H1 (cell line): ENCODE measurements around the gene ZDHHC20. TPM values are rescaled to one million over a fixed set of nuclear protein-coding genes. Genes with fewer than 3 reads are reported as not detected.
A peak's percentile ranks its signal among the peaks of the same experiment; 100 is the strongest.

Source experiments
- CBX8 ChIP-seq: fragments of 300-800, 300-1000 bp; sonication (generic); IDR thresholded peaks from 2 replicates; pipeline ENCODE4 v1.7.1; 2016; ENCODE audit warnings: low read depth, low read length, borderline replicate concordance
- CEBPB ChIP-seq: IDR thresholded peaks from 2 replicates; pipeline ENCODE4 v1.6.1; 2012; ENCODE audit warnings: low read depth, low read length
- CREB1 ChIP-seq: IDR thresholded peaks from 2 replicates; pipeline ENCODE4 v1.6.1; 2012; ENCODE audit warnings: inconsistent platforms
- EGR1 ChIP-seq: IDR thresholded peaks from 2 replicates; pipeline ENCODE4 v1.6.1; 2011; ENCODE audit warnings: low read depth, low read length, borderline replicate concordance
- JUND ChIP-seq: IDR thresholded peaks from 2 replicates; pipeline ENCODE4 v1.6.1; 2011; ENCODE audit warnings: mild to moderate bottlenecking, improper control_type of control experiment, low read length
- RXRA ChIP-seq: IDR thresholded peaks from 2 replicates; pipeline ENCODE4 v1.6.1; 2011; ENCODE audit warnings: low read depth, mild to moderate bottlenecking, low read length, moderate library complexity; ENCODE audit not compliant: insufficient read depth
- SIN3A ChIP-seq, 2 experiments: IDR thresholded peaks in 1 of 2; conservative IDR thresholded peaks in 1 of 2; 2 replicates each; pipeline ENCODE4 v1.6.1; 2011 to 2012; ENCODE audit warnings: low read length in 2 of 2, improper control_type of control experiment in 1 of 2, low read depth in 1 of 2, mild to moderate bottlenecking in 1 of 2
- SRF ChIP-seq: IDR thresholded peaks from 2 replicates; pipeline ENCODE4 v1.6.1; 2011; ENCODE audit warnings: mild to moderate bottlenecking, low read depth, low read length, moderate library complexity
- YY1 ChIP-seq: IDR thresholded peaks from 2 replicates; pipeline ENCODE4 v1.6.1; 2011; ENCODE audit warnings: low read depth, mild to moderate bottlenecking, low read length
- polyA plus RNA-seq, 7 experiments: library from polyadenylated mRNA; depleted of rRNA in 3 of 7; stranded (reverse) in 5 of 7; unstranded in 2 of 7; fragments of >200 nt in 5 of 7; fragments of 200-250 nt in 2 of 7; gene quantifications; 1 replicate in 5 of 7; 2 replicates in 1 of 7; 4 replicates in 1 of 7; pipeline versions ENCODE4 v1.2.1 to v1.2.3, GENCODE V29; 2011 to 2013; ENCODE audit warnings: missing spikeins in 2 of 7, mixed read lengths in 2 of 7
- total RNA-seq: library from RNA; stranded (reverse); fragmentation: NEBNext Ultra II Directional; extraction: Animal tissue kit (Norgen Biotek cat#: 25700); gene quantifications from 2 replicates; pipeline ENCODE4 v1.2.1, GENCODE V29; 2021
- TF ChIP-seq, protein P1 (sequence below): fragments of 300-600 bp; sonication (generic); IDR thresholded peaks from 2 replicates; pipeline ENCODE4 v1.7.1; 2012; ENCODE audit warnings: low read length, moderate library complexity, mild to moderate bottlenecking, inconsistent platforms; ENCODE audit not compliant: insufficient replicate concordance

The ZDHHC20 gene
- total and polyA plus RNA-seq, 2 of the 8 experiments (the other 6 are each of a cell fraction or from before 2014, with no cell fraction given) = 16.4 to 89.0 TPM

DNA sequence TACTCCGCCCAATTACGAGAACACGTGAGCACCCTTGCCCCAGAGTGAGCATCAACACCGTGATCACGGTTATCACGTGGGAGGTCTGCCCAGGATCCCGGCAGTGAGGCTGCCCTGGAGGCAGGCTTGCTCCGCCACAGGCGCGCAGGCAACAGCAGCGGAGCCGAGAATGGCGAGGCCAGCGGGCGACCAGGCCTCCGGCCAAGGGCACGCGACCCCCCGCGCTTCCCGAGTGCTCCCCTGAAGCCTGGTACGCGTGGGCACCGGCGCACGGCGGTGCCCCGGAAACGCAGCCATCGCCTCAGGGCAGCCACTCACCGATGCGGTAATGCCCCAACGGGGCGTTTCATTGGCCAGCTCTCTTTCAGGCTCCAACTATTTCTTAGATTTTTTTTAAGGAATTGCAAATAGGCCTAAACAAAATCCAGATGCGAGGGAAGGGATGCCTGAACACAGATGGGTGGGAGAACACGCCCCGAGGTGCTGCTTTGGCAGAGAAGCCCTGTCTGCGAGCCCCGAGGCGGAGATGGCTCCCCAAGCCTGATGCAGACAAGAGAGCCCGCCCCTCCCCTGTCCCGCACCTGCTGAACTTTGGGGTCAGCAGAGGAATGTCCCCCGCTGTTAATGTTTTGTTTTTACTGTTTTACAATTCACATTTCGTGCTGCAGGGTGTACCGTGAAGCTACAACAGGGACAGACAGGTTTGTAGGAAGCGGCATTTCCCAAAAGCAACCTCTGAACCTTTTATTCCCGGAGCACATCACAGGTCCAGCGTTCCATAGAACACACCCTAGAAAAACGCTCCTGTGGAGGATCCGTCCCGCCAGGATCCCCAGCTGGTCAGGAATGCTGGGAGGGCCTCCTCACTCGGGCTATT, 132.7 kb downstream of the ZDHHC20 start (continued):
- TF ChIP-seq, protein P1, sequence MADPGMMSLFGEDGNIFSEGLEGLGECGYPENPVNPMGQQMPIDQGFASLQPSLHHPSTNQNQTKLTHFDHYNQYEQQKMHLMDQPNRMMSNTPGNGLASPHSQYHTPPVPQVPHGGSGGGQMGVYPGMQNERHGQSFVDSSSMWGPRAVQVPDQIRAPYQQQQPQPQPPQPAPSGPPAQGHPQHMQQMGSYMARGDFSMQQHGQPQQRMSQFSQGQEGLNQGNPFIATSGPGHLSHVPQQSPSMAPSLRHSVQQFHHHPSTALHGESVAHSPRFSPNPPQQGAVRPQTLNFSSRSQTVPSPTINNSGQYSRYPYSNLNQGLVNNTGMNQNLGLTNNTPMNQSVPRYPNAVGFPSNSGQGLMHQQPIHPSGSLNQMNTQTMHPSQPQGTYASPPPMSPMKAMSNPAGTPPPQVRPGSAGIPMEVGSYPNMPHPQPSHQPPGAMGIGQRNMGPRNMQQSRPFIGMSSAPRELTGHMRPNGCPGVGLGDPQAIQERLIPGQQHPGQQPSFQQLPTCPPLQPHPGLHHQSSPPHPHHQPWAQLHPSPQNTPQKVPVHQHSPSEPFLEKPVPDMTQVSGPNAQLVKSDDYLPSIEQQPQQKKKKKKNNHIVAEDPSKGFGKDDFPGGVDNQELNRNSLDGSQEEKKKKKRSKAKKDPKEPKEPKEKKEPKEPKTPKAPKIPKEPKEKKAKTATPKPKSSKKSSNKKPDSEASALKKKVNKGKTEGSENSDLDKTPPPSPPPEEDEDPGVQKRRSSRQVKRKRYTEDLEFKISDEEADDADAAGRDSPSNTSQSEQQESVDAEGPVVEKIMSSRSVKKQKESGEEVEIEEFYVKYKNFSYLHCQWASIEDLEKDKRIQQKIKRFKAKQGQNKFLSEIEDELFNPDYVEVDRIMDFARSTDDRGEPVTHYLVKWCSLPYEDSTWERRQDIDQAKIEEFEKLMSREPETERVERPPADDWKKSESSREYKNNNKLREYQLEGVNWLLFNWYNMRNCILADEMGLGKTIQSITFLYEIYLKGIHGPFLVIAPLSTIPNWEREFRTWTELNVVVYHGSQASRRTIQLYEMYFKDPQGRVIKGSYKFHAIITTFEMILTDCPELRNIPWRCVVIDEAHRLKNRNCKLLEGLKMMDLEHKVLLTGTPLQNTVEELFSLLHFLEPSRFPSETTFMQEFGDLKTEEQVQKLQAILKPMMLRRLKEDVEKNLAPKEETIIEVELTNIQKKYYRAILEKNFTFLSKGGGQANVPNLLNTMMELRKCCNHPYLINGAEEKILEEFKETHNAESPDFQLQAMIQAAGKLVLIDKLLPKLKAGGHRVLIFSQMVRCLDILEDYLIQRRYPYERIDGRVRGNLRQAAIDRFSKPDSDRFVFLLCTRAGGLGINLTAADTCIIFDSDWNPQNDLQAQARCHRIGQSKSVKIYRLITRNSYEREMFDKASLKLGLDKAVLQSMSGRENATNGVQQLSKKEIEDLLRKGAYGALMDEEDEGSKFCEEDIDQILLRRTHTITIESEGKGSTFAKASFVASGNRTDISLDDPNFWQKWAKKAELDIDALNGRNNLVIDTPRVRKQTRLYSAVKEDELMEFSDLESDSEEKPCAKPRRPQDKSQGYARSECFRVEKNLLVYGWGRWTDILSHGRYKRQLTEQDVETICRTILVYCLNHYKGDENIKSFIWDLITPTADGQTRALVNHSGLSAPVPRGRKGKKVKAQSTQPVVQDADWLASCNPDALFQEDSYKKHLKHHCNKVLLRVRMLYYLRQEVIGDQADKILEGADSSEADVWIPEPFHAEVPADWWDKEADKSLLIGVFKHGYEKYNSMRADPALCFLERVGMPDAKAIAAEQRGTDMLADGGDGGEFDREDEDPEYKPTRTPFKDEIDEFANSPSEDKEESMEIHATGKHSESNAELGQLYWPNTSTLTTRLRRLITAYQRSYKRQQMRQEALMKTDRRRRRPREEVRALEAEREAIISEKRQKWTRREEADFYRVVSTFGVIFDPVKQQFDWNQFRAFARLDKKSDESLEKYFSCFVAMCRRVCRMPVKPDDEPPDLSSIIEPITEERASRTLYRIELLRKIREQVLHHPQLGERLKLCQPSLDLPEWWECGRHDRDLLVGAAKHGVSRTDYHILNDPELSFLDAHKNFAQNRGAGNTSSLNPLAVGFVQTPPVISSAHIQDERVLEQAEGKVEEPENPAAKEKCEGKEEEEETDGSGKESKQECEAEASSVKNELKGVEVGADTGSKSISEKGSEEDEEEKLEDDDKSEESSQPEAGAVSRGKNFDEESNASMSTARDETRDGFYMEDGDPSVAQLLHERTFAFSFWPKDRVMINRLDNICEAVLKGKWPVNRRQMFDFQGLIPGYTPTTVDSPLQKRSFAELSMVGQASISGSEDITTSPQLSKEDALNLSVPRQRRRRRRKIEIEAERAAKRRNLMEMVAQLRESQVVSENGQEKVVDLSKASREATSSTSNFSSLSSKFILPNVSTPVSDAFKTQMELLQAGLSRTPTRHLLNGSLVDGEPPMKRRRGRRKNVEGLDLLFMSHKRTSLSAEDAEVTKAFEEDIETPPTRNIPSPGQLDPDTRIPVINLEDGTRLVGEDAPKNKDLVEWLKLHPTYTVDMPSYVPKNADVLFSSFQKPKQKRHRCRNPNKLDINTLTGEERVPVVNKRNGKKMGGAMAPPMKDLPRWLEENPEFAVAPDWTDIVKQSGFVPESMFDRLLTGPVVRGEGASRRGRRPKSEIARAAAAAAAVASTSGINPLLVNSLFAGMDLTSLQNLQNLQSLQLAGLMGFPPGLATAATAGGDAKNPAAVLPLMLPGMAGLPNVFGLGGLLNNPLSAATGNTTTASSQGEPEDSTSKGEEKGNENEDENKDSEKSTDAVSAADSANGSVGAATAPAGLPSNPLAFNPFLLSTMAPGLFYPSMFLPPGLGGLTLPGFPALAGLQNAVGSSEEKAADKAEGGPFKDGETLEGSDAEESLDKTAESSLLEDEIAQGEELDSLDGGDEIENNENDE = no peak
- no peak for TF ChIP-seq CREB1
- no peak for TF ChIP-seq CBX8
- TF ChIP-seq SRF = no peak
- no peak for TF ChIP-seq SIN3A (conservative IDR thresholded peaks at IDR 0.05 in 1 of 2, IDR thresholded peaks at IDR 0.05 in 1 of 2; ENCODE audit: low read depth in 1 of 2, low read length in 2 of 2)
- no peak for TF ChIP-seq JUND
- no peak for TF ChIP-seq RXRA
- no peak for TF ChIP-seq EGR1
- TF ChIP-seq YY1 = peak; percentile 35; the same call in 1 of the 2 replicates
- no peak for TF ChIP-seq CEBPB
